K562 (cell line): ENCODE results near the gene FAM20B. TPM values are rescaled to one million over a fixed set of nuclear protein-coding genes. Genes with fewer than 3 reads are reported as not detected.

Experiments
- ARNT ChIP-seq, 2 experiments: fragments of 450-650 bp; IDR thresholded peaks; 2 replicates each; pipeline ENCODE4 v1.6.1; 2016; ENCODE audit warnings: mild to moderate bottlenecking in 1 of 2
- CCAR2 ChIP-seq: fragments of 200-400 bp; formaldehyde crosslinking; IDR thresholded peaks from 2 replicates; pipeline ENCODE4 v1.6.1; 2017; ENCODE audit warnings: mild to moderate bottlenecking, low read depth, low read length
- E2F4 ChIP-seq: sonication (generic); formaldehyde crosslinking; IDR thresholded peaks from 2 replicates; pipeline ENCODE4 v1.8.0; 2022; ENCODE audit warnings: mild to moderate bottlenecking, low read depth, missing genetic modification reagents
- ERF ChIP-seq: fragments of 450-650 bp; formaldehyde crosslinking; IDR thresholded peaks from 2 replicates; pipeline ENCODE4 v1.4.0; 2020; ENCODE audit warnings: mild to moderate bottlenecking, mixed read lengths
- GABPB1 ChIP-seq: sonication (generic); formaldehyde crosslinking; IDR thresholded peaks from 2 replicates; pipeline ENCODE4 v1.8.0; 2022; ENCODE audit warnings: mild to moderate bottlenecking, missing genetic modification reagents
- GATAD2A ChIP-seq: fragments of 450-650 bp; IDR thresholded peaks from 2 replicates; pipeline ENCODE4 v1.6.1; 2017
- GTF2B ChIP-seq: IDR thresholded peaks from 2 replicates; pipeline ENCODE4 v1.6.1; 2011; ENCODE audit not compliant: insufficient read length; ENCODE audit errors: extremely low read depth
- HMGN3 ChIP-seq: IDR thresholded peaks from 2 replicates; pipeline ENCODE4 v1.6.1; 2011; ENCODE audit warnings: borderline replicate concordance, low read depth, mild to moderate bottlenecking, mixed read lengths, low read length; ENCODE audit not compliant: insufficient read length; ENCODE audit errors: extremely low read depth
- HNRNPH1 ChIP-seq: fragments of 200-400 bp; formaldehyde crosslinking; optimal IDR thresholded peaks from 2 replicates; pipeline ENCODE3; 2017; ENCODE audit warnings: low read depth, mild to moderate bottlenecking, low read length, moderate library complexity
- IRF1 ChIP-seq: sonication (generic); formaldehyde crosslinking; IDR thresholded peaks from 2 replicates; pipeline ENCODE4 v1.8.0; 2022; ENCODE audit warnings: missing genetic modification reagents, mild to moderate bottlenecking, borderline replicate concordance
- KAT8 ChIP-seq: fragments of 450-650 bp; IDR thresholded peaks from 2 replicates; pipeline ENCODE4 v1.6.1; 2016; ENCODE audit warnings: low read depth, mild to moderate bottlenecking
- NCOA6 ChIP-seq: fragments of 450-650 bp; IDR thresholded peaks from 2 replicates; pipeline ENCODE4 v1.6.1; 2017; ENCODE audit warnings: mild to moderate bottlenecking
- SMARCA5 ChIP-seq: fragments of 450-650 bp; IDR thresholded peaks from 2 replicates; pipeline ENCODE4 v1.6.1; 2016
- TARDBP ChIP-seq: fragments of 450-650 bp; IDR thresholded peaks from 2 replicates; pipeline ENCODE4 v1.6.1; 2016
- THRB ChIP-seq: fragments of 450-650 bp; formaldehyde crosslinking; conservative IDR thresholded peaks from 2 replicates; pipeline ENCODE4 v1.4.0; 2022; ENCODE audit warnings: mild to moderate bottlenecking, missing genetic modification characterization
- ZBTB34 ChIP-seq: fragments of 250-450 bp; sonication (Bioruptor Pico); IDR thresholded peaks from 2 replicates; pipeline ENCODE4 v1.8.0; 2021; ENCODE audit warnings: mild to moderate bottlenecking, moderate library complexity
- ZNF140 ChIP-seq: fragments of 250-450 bp; sonication (Bioruptor Pico); IDR thresholded peaks from 2 replicates; pipeline ENCODE4 v1.8.0; 2021; ENCODE audit warnings: moderate library complexity, mild to moderate bottlenecking, inconsistent platforms
- ZNF239 ChIP-seq: fragments of 250-450 bp; sonication (Bioruptor Pico); IDR thresholded peaks from 2 replicates; pipeline ENCODE4 v1.4.0; 2020; ENCODE audit warnings: mild to moderate bottlenecking
- ZNF395 ChIP-seq: fragments of 200-800 bp; sonication (Bioruptor generic); IDR thresholded peaks from 2 replicates; pipeline ENCODE4 v1.6.1; 2017; ENCODE audit warnings: missing genetic modification characterization, missing compliant biosample characterization
- ZNF644 ChIP-seq: fragments of 200-800 bp; sonication (Bioruptor generic); IDR thresholded peaks from 2 replicates; pipeline ENCODE4 v1.6.1; 2016; ENCODE audit warnings: low read depth, missing genetic modification characterization, missing compliant biosample characterization
- ZNF764 ChIP-seq: fragments of 250-450 bp; sonication (Bioruptor Pico); IDR thresholded peaks from 2 replicates; pipeline ENCODE4 v1.4.0; 2020; ENCODE audit warnings: low read depth, mild to moderate bottlenecking, moderate library complexity
- ZNF77 ChIP-seq: fragments of 250-450 bp; sonication (Bioruptor Pico); IDR thresholded peaks from 2 replicates; pipeline ENCODE4 v1.5.0; 2020
- polyA plus RNA-seq, 8 experiments: library from polyadenylated mRNA; depleted of rRNA in 4 of 8; stranded (reverse) in 5 of 8; unstranded in 3 of 8; fragments of >200 nt; fragmentation: Nextera tagmentation in 2 of 8; fragmentation: Illumina TruSeq in 1 of 8; extraction: Ambion mirVana in 2 of 8; extraction: Trizol in 1 of 8; gene quantifications; 2 replicates each; pipeline versions ENCODE4 v1.2.1 to v1.2.3, GENCODE V29; 2011 to 2014; ENCODE audit warnings: inconsistent platforms in 1 of 8, missing spikeins in 1 of 8
- total RNA-seq, 7 experiments: library from RNA; depleted of rRNA in 6 of 7; stranded (reverse); fragments of >200 nt in 6 of 7; fragmentation: Illumina TruSeq in 2 of 7; extraction: Trizol in 2 of 7; gene quantifications; 2 replicates each; pipeline versions ENCODE4 v1.2.1 to v1.2.3, GENCODE V29; 2011 to 2021; ENCODE audit warnings: low replicate concordance in 1 of 7

FAM20B gene
- total and polyA plus RNA-seq, 9 of the 15 experiments (the other 6 are each of a cell fraction or from before 2014, with no cell fraction given) = 7.2 to 67.5 (median 42.9) TPM

- TF ChIP-seq GTF2B = no peak
- TF ChIP-seq IRF1 (CRISPR knock-in tag) = no peak
- TF ChIP-seq ZNF140 = no peak
- no peak for TF ChIP-seq ZNF239
- TF ChIP-seq THRB (CRISPR knock-in tag) = no peak
- no peak for TF ChIP-seq E2F4 (CRISPR knock-in tag)
- no peak for TF ChIP-seq HNRNPH1
- no peak for TF ChIP-seq CCAR2
- peak; percentile 73; the same call in 1 of the 2 replicates for TF ChIP-seq SMARCA5
- no peak for TF ChIP-seq TARDBP
- TF ChIP-seq ZNF764 (CRISPR knock-in tag) = no peak
- TF ChIP-seq ZBTB34 (CRISPR knock-in tag) = no peak
- TF ChIP-seq GABPB1 (CRISPR knock-in tag) = no peak
- no peak for TF ChIP-seq ZNF644 (tag)
- TF ChIP-seq ARNT (IDR thresholded peaks at IDR 0.05) = 0 out of 4 replicates have a peak, but pooled peaks of 1 of the 2 experiments have one; percentile 14
- TF ChIP-seq KAT8 = no peak
- no peak for TF ChIP-seq NCOA6
- no peak for TF ChIP-seq HMGN3
- peak; percentile 42; the same call in 1 of the 2 replicates for TF ChIP-seq GATAD2A
- TF ChIP-seq ZNF395 (CRISPR knock-in tag) = no peak
- no peak for TF ChIP-seq ZNF77 (CRISPR knock-in tag)
- TF ChIP-seq ERF = no peak
These were observed 8.0 kb upstream of the FAM20B start (continued) for GRCh38 chr1:179017383-179018326.
